Transverse colon (tissue), 3 donors: ENCODE data around the gene CLINT1.

Experiments used
- EP300 ChIP-seq: sonication (generic); formaldehyde crosslinking; IDR thresholded peaks from one replicate; pipeline ENCODE4 v1.6.1; 2017; ENCODE audit warnings: antibody characterized with exemption, low read depth
- POLR2A ChIP-seq: fragments of 450-650 bp; IDR thresholded peaks from one replicate; pipeline ENCODE4 v1.6.1; 2016; ENCODE audit warnings: antibody characterized with exemption, mild to moderate bottlenecking, moderate library complexity
- TF ChIP-seq, protein P1 (sequence below), 5 experiments: fragments of 200-600 bp in 3 of 5; fragments of 450-650 bp in 2 of 5; sonication (generic) in 3 of 5; IDR thresholded peaks; 1 replicate in 2 of 5; 2 replicates in 3 of 5; pipeline ENCODE4 v1.5.1; 2016 to 2017; ENCODE audit warnings: antibody characterized with exemption in 5 of 5, inconsistent platforms in 3 of 5, mild to moderate bottlenecking in 2 of 5, moderate library complexity in 1 of 5

DNA sequence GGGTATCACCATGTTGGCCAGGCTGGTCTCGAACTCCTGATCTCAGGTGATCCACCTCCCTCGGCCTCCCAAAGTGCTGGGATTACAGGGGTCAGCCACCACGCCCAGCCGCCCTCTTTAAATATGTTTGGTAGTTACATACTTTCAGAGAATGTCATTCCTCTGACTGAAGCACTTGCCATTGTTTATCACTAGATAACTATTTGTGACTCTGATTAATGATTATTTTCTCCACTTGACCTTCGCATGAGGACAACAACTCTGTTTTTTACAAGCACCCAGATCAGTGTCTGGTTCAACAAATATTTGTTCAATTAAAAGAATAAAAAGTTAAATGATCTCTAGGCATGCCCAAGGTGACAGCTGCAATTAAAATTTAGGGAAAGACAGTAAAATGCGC lies 56.2 kb downstream of the CLINT1 start:
- TF ChIP-seq, protein P1, sequence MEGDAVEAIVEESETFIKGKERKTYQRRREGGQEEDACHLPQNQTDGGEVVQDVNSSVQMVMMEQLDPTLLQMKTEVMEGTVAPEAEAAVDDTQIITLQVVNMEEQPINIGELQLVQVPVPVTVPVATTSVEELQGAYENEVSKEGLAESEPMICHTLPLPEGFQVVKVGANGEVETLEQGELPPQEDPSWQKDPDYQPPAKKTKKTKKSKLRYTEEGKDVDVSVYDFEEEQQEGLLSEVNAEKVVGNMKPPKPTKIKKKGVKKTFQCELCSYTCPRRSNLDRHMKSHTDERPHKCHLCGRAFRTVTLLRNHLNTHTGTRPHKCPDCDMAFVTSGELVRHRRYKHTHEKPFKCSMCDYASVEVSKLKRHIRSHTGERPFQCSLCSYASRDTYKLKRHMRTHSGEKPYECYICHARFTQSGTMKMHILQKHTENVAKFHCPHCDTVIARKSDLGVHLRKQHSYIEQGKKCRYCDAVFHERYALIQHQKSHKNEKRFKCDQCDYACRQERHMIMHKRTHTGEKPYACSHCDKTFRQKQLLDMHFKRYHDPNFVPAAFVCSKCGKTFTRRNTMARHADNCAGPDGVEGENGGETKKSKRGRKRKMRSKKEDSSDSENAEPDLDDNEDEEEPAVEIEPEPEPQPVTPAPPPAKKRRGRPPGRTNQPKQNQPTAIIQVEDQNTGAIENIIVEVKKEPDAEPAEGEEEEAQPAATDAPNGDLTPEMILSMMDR (IDR thresholded peaks at IDR 0.05), result no peak
- TF ChIP-seq POLR2A (no peak), EP300 (no peak)
